Thymus (tissue), 2 donors: ENCODE data around the gene RCHY1. TPM values are rescaled to one million over a fixed set of nuclear protein-coding genes. Genes with fewer than 3 reads are reported as not detected.

Experiments used
- polyA plus RNA-seq: library from polyadenylated mRNA; stranded (reverse); fragments of 200-250 nt; gene quantifications from one replicate; pipeline ENCODE4 v1.2.3, GENCODE V29; 2013
- total RNA-seq: library from RNA; stranded (reverse); fragments of 120-200 nt; gene quantifications from one replicate; pipeline ENCODE4 v1.2.4, GENCODE V29; 2013
- donor health status: healthy.

RCHY1 gene
- total and polyA plus RNA-seq, 2 donors: 14.1 to 19.7 TPM

Other genes starting within 250 kb of the RCHY1 start
- 10.7 TPM for gene THAP6, start 70 bp upstream of the RCHY1 start, total RNA-seq
- 7.8 TPM for gene THAP6, start 70 bp upstream of the RCHY1 start, polyA plus RNA-seq
- gene ODAPH, start 41.7 kb upstream of the RCHY1 start, total RNA-seq: not detected
- gene ODAPH, start 41.7 kb upstream of the RCHY1 start, polyA plus RNA-seq: 0.21 TPM
- 0.14 TPM for gene CDKL2, start 116.1 kb upstream of the RCHY1 start, total RNA-seq
- 0.25 TPM for gene CDKL2, start 116.1 kb upstream of the RCHY1 start, polyA plus RNA-seq
- gene G3BP2, start 159.0 kb upstream of the RCHY1 start, total RNA-seq: 101 TPM
- gene G3BP2, start 159.0 kb upstream of the RCHY1 start, polyA plus RNA-seq: 43.3 TPM
- 45.4 TPM for gene USO1, start 210.2 kb upstream of the RCHY1 start, total RNA-seq
- 42.6 TPM for gene USO1, start 210.2 kb upstream of the RCHY1 start, polyA plus RNA-seq